ENCODE measurements around the gene P3H3.

Gene P3H3

GRCh38 chr12:6827982-6828780, at the start of gene P3H3:
TSS of gene P3H3 (plus strand) at chr12:6828407. CDS start at chr12:6828441, 34 bp downstream.
- DNase-seq (ENCODE audit: low read depth) = peak; percentile 67

GRCh38 chr12:6778574-6779550, 49.3 kb upstream of the P3H3 start:
- peak; percentile 95 for DNase-seq (ENCODE audit: low read depth)

GRCh38 chr12:6779708-6780432, 48.3 kb upstream of the P3H3 start:
- no peak for DNase-seq (ENCODE audit: low read depth)

- no peak for DNase-seq (ENCODE audit: low read depth)
These were observed 47.6 kb upstream of the P3H3 start for GRCh38 chr12:6780573-6780972.

- no peak for DNase-seq (ENCODE audit: low read depth)
These were observed 46.1 kb upstream of the P3H3 start for GRCh38 chr12:6782119-6782518.

GRCh38 chr12:6782850-6783566, 45.2 kb upstream of the P3H3 start:
- no peak for DNase-seq (ENCODE audit: low read depth)

- no peak for DNase-seq (ENCODE audit: low read depth)
These were observed 44.4 kb upstream of the P3H3 start for GRCh38 chr12:6783828-6784227.

DNA sequence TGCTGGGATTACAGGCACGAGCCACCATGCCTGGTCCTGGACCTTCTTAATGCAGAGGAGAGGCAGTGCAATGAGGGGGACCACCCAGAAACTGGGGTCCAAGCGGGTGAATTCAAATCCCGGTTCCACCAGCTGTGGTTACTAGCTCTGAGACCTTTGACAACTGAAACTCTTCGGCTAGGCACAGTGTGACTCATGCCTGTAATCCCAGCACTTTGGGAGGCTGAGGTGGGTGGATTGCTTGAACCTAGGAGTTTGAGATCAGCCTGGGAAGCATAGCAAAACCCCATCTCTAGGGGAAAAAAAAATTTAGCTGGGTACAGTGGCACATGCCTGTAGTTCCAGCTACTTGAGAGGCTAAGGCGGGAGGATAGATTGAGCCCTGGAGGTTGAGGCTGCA, 43.9 kb upstream of the P3H3 start:
- no peak for DNase-seq (ENCODE audit: low read depth)

DNA sequence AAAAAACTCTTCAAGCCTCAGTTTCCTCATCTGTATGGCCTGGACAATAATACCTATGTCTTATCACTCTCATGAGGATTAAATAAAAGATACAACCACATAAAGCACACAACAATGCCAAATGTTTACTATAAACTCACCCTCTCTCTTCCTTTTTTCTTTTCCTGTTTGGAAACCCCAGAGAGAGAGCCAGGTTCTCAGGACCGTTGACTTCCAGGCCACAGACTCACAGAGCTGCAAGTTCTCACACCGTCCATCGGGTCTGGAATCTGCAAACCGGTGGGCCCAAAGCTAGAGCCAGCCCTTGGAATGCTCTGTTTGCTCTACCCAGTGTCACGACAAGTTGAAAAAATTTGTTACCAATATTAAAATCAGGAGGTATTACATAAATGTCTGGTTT, 43.4 kb upstream of the P3H3 start:
- no peak for DNase-seq (ENCODE audit: low read depth)

DNA sequence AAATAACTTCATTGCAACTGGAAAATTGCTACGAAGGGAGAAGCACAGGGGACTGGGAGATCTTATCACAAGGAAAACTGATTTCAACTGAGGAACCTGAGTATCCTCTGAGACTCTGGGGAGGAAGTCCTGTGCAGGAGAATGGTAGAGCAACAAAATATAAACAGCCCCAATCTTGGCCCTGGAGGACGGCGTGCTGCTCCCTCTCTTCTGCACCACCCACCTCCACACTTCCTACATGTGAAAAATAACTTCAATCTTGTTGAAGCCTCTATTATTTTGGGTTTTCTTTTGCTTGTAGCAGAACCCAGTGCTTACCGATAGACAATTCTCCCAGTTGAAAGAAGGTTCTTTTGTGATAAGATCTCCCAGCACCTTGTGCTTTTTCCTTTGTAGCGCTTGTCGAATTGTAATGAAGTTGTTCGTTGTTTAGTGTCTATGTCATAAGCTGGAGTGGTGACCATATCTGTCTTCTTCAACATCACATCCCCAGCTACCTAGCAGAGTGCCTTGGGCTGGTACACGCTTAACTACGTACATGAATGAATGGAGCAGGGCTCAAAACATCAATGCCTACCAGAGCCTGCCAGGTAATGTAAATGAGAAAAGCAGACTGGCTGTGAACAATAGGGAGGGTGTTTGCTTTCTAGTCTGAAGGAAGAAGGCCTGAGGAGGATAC, 41.7 kb upstream of the P3H3 start:
- DNase-seq (ENCODE audit: low read depth) = no peak

- DNase-seq (ENCODE audit: low read depth) = no peak
These were observed 40.9 kb upstream of the P3H3 start for GRCh38 chr12:6787309-6787708.

DNA sequence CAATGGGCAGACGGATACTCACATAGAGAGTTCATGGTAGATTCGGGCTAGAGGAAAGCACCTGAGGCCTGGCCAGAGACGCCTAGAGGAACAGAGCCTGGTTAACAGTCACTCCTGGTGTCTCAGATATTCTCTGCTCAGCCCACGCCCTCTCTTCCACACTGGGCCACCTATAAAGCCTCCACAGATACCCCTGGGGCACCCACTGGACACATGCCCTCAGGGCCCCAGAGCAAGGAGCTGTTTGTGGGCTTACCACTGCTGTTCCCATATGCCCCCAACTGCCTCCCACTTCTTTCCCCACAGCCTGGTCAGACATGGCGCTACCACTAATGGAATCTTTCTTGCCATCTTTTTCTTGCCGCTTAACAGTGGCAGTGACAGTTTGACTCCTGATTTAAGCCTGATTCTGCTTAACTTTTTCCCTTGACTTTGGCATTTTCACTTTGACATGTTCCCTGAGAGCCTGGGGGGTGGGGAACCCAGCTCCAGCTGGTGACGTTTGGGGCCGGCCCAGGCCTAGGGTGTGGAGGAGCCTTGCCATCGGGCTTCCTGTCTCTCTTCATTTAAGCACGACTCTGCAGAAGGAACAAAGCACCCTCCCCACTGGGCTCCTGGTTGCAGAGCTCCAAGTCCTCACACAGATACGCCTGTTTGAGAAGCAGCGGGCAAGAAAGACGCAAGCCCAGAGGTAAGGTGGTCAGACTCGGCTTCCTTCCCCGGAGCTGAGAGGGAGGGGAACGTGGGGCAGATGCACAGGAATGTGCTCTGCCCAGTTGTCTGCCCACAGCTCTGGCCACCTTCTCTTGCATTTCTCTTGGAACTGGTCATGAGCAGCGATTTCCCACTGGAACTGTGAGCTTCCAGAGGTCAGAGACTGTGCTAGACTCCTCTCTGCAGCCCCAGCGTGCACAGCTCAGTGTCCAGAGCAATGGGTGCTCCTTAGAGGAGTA, 39.0 kb upstream of the P3H3 start, which contains the start of gene CD4:
TSS of gene CD4 (plus strand) at position 557 of the 953 bp plus-strand sequence. CDS start 10,611 bp downstream, outside the sequence.
- DNase-seq (ENCODE audit: low read depth) = peak; percentile 44

GRCh38 chr12:6790496-6791150, 37.6 kb upstream of the P3H3 start:
- no peak for DNase-seq (ENCODE audit: low read depth)

- no peak for DNase-seq (ENCODE audit: low read depth)
These were observed 36.2 kb upstream of the P3H3 start for GRCh38 chr12:6791931-6792520.

- DNase-seq (ENCODE audit: low read depth) = peak; percentile 36
These were observed 35.5 kb upstream of the P3H3 start for GRCh38 chr12:6792522-6793201.

DNA sequence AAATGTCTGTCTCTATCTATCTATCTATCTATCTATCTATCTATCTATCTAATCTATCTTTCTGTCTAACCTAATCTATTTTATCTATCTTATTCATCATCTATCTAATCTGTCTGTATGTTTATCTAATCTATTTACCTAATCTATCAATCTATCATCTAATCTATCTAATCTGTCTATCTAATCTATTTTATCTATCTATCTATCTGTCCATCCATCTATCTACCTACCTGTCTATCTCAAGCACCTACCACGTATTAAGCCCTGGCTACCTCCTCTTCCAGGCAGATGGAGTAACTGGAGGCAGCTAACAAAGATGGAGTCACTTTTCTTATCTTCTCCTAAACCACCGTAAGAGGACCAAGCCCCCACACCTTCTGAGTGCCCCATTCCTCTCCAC, 33.1 kb upstream of the P3H3 start:
- no peak for DNase-seq (ENCODE audit: low read depth)

DNA sequence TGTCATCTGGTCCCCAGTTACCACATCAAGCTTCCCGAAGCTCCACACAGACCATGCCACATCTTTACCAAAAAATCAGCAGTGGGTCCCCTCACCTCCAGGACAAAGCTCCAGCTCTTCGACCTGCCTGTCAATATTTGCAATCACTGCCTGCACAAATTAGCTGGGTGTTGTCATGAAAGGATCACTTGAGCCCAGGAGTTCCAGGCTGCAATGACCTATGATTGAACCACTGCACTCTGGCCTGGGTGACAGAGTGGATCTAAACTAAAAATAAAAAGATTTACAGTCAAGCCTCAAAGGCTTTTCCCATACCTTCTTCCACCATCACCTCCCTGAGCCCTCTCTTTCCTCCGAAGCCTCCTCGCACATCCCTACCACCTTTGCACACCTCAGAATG, 31.6 kb upstream of the P3H3 start:
- no peak for DNase-seq (ENCODE audit: low read depth)

DNA sequence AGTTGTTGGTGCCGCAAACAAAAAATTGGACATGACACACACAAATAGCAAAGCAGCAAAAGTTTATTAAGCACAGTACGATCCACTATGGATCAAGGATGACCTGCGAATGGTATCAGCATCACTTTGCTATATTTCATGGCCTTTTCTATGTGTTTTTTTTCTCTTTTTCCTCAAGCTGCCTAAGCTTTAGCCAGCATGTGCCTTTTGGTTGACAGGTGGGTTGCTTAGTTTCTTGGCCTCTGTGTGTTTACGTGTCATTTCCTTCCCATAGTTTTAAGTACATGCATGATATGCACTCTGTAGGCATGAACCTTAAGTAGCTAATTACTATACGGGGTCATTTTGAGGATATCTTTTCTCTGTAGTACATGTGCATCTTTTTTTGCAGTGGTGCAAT, 29.1 kb upstream of the P3H3 start:
- no peak for DNase-seq (ENCODE audit: low read depth)

Measured in EH (cell line).